Tibial nerve (tissue), 4 donors: ENCODE measurements around the gene USP11. TPM values are rescaled to one million over a fixed set of nuclear protein-coding genes. Genes with fewer than 3 reads are reported as not detected.

Experiments used
- DNase-seq, 2 donors: peaks; one replicate each; pipeline ENCODE4 v3.0.0-alpha.2; 2019; ENCODE audit warnings: low spot score in 2 of 2
- H3K27ac ChIP-seq, 4 donors: fragments of 200-600 bp; sonication (generic) in 3 of 4; one replicate each; pipeline ENCODE4 v1.5.1; 2017 to 2019; ENCODE audit warnings: mild to moderate bottlenecking in 1 of 4
- H3K27me3 ChIP-seq, 2 donors: fragments of 200-600 bp; sonication (generic) in 1 of 2; one replicate each; pipeline versions ENCODE4 v1.5.1 to v1.6.0; 2017 to 2019
- H3K36me3 ChIP-seq, 3 donors: fragments of 200-600 bp; sonication (generic); one replicate each; pipeline ENCODE4 v1.5.1; 2018 to 2019
- H3K4me1 ChIP-seq, 4 donors: fragments of 200-600 bp; sonication (generic) in 3 of 4; one replicate each; pipeline ENCODE4 v1.5.1; 2017 to 2019
- H3K4me3 ChIP-seq, 4 donors: fragments of 200-600 bp; sonication (generic) in 3 of 4; one replicate each; pipeline ENCODE4 v1.5.1; 2017 to 2019; ENCODE audit warnings: mild to moderate bottlenecking in 1 of 4, moderate library complexity in 1 of 4
- H3K9me3 ChIP-seq, 4 donors: fragments of 200-600 bp; sonication (generic) in 3 of 4; one replicate each; pipeline ENCODE4 v1.5.1; 2017 to 2019
- EP300 ChIP-seq, 2 donors: sonication (generic); formaldehyde crosslinking; IDR thresholded peaks; one replicate each; pipeline ENCODE4 v1.6.1; 2017; ENCODE audit warnings: antibody characterized with exemption in 2 of 2, mild to moderate bottlenecking in 1 of 2
- POLR2A ChIP-seq, 2 donors: fragments of 450-650 bp; IDR thresholded peaks; one replicate each; pipeline ENCODE4 v1.6.1; 2017; ENCODE audit warnings: antibody characterized with exemption in 2 of 2, mild to moderate bottlenecking in 2 of 2, moderate library complexity in 2 of 2
- whole genome bisulfite sequencing, 2 donors: methylation state at CpG; one replicate each; pipeline ENCODE4 v1.1.5; 2018; 5-methylcytosine and 5-hydroxymethylcytosine counted together
- total RNA-seq, 4 donors: library from RNA; depleted of rRNA; stranded (reverse); fragments of >200 nt; gene quantifications; one replicate each; pipeline ENCODE4 v1.1.0, GENCODE V29; 2016
- TF ChIP-seq, protein P1 (sequence below), 5 experiments: fragments of 200-600 bp in 3 of 5; fragments of 450-650 bp in 2 of 5; sonication (generic) in 3 of 5; IDR thresholded peaks; one replicate each; pipeline ENCODE4 v1.5.1; 2016 to 2019; ENCODE audit warnings: antibody characterized with exemption in 5 of 5, mild to moderate bottlenecking in 3 of 5, moderate library complexity in 2 of 5

USP11 gene
- total RNA-seq, 4 donors from 2014 or later = 54.6 to 85.8 (median 63.9) TPM

DNA sequence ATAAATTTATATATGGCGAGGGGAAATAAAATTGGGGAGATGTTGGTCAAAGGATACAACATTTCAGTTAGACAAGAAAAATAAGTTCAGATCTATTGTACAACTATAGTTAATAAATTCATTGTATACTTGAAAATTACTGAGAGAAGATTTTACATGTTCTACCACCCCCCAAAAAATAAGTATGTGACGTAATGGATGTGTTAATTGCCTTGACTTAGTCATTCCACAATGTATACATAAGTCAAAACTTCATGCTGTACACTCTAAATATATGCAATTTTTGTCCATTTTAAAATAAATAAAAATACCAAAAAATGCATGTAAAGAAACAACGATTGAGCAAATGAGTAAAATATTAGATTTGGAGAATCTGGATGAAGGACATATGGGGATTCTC is 1.8 kb downstream of the USP11 start:
- Histone ChIP-seq H3K27me3 (peaks cover 0 to 9% of the 10 kb centered on the region in 2 donors), H3K36me3 (peaks cover 0 to 2% (median 0%) of the 10 kb centered on the region in 3 donors), H3K4me1 (peaks cover 0 to 26% (median 1%) of the 10 kb centered on the region in 4 donors), H3K9me3 (no peaks in the 10 kb centered on the region), H3K4me3 (peak overlapping the region in 2 of 4 donors; percentile 65 to 74), H3K27ac (peak overlapping the region; percentile 88 to 99 (median 99))
- TF ChIP-seq EP300 (IDR thresholded peaks at IDR 0.05) = no peak
- TF ChIP-seq, protein P1, sequence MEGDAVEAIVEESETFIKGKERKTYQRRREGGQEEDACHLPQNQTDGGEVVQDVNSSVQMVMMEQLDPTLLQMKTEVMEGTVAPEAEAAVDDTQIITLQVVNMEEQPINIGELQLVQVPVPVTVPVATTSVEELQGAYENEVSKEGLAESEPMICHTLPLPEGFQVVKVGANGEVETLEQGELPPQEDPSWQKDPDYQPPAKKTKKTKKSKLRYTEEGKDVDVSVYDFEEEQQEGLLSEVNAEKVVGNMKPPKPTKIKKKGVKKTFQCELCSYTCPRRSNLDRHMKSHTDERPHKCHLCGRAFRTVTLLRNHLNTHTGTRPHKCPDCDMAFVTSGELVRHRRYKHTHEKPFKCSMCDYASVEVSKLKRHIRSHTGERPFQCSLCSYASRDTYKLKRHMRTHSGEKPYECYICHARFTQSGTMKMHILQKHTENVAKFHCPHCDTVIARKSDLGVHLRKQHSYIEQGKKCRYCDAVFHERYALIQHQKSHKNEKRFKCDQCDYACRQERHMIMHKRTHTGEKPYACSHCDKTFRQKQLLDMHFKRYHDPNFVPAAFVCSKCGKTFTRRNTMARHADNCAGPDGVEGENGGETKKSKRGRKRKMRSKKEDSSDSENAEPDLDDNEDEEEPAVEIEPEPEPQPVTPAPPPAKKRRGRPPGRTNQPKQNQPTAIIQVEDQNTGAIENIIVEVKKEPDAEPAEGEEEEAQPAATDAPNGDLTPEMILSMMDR (IDR thresholded peaks at IDR 0.05) = no peak
- WGBS, 2 donors = 33 to 57% methylated on average over 3 of the region's 3 CpGs
- no peak for DNase-seq

DNA sequence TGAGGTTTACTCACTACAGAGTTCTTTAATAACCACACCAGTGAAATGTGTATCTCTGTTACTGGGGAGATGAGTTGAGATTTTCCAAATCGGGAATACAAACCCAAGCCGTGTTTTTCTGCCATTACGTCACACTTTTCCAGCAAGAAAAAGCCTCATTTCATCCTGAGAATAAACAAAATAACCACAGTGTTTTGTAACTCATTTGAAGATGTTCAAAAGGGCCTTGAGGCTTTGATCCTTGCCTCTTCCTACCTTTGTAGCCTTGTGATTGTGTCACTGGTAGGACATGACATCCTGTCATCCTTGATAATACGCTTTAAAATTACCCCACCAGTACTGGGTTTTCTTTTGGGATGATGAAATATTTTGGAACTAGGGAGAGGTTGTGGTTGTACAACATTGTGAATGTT is 2.9 kb downstream of the USP11 start:
- no peaks in the 10 kb centered on the region for H3K9me3 ChIP-seq
- H3K4me3 ChIP-seq = no peak overlapping the region
- H3K36me3 ChIP-seq = peaks cover 0 to 11% (median 0%) of the 10 kb centered on the region in 3 donors
- DNase-seq = no peak
- peak overlapping the region; percentile 37 to 99 (median 99) for H3K27ac ChIP-seq
- peak in 1 of 2 donors; percentile 56 for TF ChIP-seq EP300 (IDR thresholded peaks at IDR 0.05)
- TF ChIP-seq, protein P1 (IDR thresholded peaks at IDR 0.05) = no peak
- peaks cover 0 to 26% (median 1%) of the 10 kb centered on the region in 4 donors for H3K4me1 ChIP-seq
- peaks cover 0 to 17% of the 10 kb centered on the region in 2 donors for H3K27me3 ChIP-seq
- 38 to 69% methylated on average over 4 of the region's 4 CpGs for WGBS, 2 donors

DNA sequence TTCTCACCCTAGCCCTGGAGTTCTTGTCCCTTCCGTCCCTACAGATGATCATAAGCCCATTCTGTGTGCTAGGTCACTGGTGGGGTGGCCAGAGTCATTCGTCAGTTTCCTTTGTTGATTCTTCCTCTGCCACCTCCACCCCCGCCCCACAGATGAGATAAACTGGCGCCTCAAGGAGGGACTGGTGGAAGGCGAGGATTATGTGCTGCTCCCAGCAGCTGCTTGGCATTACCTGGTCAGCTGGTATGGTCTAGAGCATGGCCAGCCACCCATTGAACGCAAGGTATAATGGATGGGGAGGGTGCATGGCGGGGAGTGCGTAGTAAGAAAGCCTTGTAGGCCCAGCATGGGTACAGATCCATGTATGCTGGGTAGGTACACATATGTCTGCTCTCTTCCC is 6.4 kb downstream of the USP11 start:
- no peak overlapping the region for H3K27ac ChIP-seq
- TF ChIP-seq EP300 (IDR thresholded peaks at IDR 0.05) (no peak), POLR2A (IDR thresholded peaks at IDR 0.05) (no peak)
- TF ChIP-seq, protein P1 (IDR thresholded peaks at IDR 0.05) = no peak
- 82 to 93% methylated on average over 8 of the region's 8 CpGs for WGBS, 2 donors
- DNase-seq = no peak
- H3K36me3 ChIP-seq = peaks cover 0 to 43% (median 4%) of the 10 kb centered on the region in 3 donors
- H3K4me3 ChIP-seq = no peak overlapping the region
- H3K4me1 ChIP-seq = peaks cover 0 to 26% (median 1%) of the 10 kb centered on the region in 4 donors
- H3K27me3 ChIP-seq = peaks cover 0 to 17% of the 10 kb centered on the region in 2 donors
- no peaks in the 10 kb centered on the region for H3K9me3 ChIP-seq

DNA sequence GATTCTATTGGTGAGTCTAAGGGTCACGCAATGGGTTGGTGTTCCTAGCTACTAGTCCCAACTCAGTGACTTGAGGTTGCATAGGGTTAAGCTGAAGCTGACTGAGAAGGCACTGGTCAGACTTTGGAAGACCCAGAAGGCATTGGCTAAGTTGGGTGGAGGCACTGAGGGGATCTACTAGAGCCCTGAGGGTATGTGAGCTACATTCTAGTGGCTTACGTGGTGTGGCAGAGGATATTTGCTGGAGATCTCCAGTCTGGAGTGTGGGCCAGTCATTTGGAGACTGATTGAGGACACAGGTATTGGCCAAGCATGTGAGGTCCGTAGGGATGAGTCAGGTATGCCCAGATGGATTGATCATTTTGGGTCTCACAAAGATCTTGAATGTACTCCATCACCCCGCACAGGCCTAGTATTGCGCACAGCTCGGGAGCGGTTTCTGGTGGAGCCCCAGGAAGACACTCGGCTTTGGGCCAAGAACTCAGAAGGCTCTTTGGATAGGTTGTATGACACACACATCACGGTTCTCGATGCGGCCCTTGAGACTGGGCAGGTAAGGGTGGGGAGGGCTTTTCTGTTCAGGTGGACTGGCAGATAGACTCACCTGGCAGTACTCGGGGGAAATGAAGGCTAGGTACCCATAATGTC is 7.2 kb downstream of the USP11 start:
- Histone ChIP-seq H3K27me3 (peaks cover 0 to 17% of the 10 kb centered on the region in 2 donors), H3K9me3 (no peaks in the 10 kb centered on the region), H3K36me3 (peaks cover 0 to 51% (median 4%) of the 10 kb centered on the region in 3 donors), H3K4me1 (peaks cover 0 to 20% (median 1%) of the 10 kb centered on the region in 4 donors), H3K4me3 (no peak overlapping the region), H3K27ac (no peak overlapping the region)
- WGBS, 2 donors = 93 to 98% methylated on average over 8 to 11 of the region's 12 CpGs
- no peak for DNase-seq
- TF ChIP-seq, protein P1 (IDR thresholded peaks at IDR 0.05) = no peak
- no peak for TF ChIP-seq POLR2A (IDR thresholded peaks at IDR 0.05)
- TF ChIP-seq EP300 (IDR thresholded peaks at IDR 0.05) = no peak

DNA sequence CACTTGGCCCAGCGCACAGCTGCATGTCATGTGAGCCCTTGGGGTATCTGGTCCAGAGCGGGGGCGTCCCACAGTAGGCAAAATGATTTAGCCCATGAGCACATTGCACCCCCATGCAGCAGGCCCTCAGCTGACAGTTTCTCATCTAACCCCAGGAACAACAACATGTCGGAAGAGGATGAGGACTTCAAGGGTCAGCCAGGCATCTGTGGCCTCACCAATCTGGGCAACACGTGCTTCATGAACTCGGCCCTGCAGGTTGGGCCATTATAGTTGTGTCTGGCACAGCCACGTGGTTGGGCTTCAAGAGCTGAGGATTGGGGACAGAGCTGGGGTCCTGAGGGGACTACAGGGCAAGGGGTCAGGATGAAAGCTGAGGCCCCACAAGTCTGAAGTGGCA is 7.8 kb downstream of the USP11 start:
- H3K4me3 ChIP-seq = no peak overlapping the region
- 77 to 91% methylated on average over 7 of the region's 7 CpGs for WGBS, 2 donors
- peaks cover 0 to 18% (median 1%) of the 10 kb centered on the region in 4 donors for H3K4me1 ChIP-seq
- H3K27me3 ChIP-seq = peaks cover 0 to 17% of the 10 kb centered on the region in 2 donors
- peaks cover 0 to 57% (median 4%) of the 10 kb centered on the region in 3 donors for H3K36me3 ChIP-seq
- no peaks in the 10 kb centered on the region for H3K9me3 ChIP-seq
- DNase-seq = no peak
- TF ChIP-seq, protein P1 (IDR thresholded peaks at IDR 0.05) = no peak
- no peak for TF ChIP-seq POLR2A (IDR thresholded peaks at IDR 0.05)
- no peak for TF ChIP-seq EP300 (IDR thresholded peaks at IDR 0.05)
- H3K27ac ChIP-seq = no peak overlapping the region
